ENCODE data around the gene ULBP2.
"Not testable (repeated sequence)": the region's sequence is repeated elsewhere in the genome, so short reads cannot be mapped to it uniquely, and the experiment has no call there.

The ULBP2 gene

GRCh38 chr6:149954328-149954983 is 12.6 kb downstream of the ULBP2 start:
- H4K8ac ChIP-seq (ENCODE audit: low read depth, low read length); H2BK15ac ChIP-seq (ENCODE audit: low read length); H3K9me3 ChIP-seq (replicated peaks in 1 of 2; ENCODE audit: control insufficient read depth in 2 of 2, insufficient read depth in 1 of 2, low read depth in 1 of 2, low read length in 2 of 2); H3K4ac ChIP-seq (ENCODE audit: low read length); H3K4me3 ChIP-seq (ENCODE audit: low read length in 2 of 2); H2AK5ac ChIP-seq (ENCODE audit: low read depth, low read length); H3K4me2 ChIP-seq (ENCODE audit: insufficient read depth, low read length, poor library complexity, severe bottlenecking); H2BK120ac ChIP-seq (ENCODE audit: low read depth, low read length); H3K4me1 ChIP-seq (ENCODE audit: control insufficient read depth in 2 of 2, insufficient read depth in 1 of 2, low read depth in 1 of 2, low read length in 2 of 2); H3K18ac ChIP-seq (ENCODE audit: low read length); H3K79me1 ChIP-seq (ENCODE audit: low read depth, low read length); H3K14ac ChIP-seq (ENCODE audit: low read length); H3K23ac ChIP-seq (ENCODE audit: low read depth, low read length, poor library complexity); H3K27ac ChIP-seq (replicated peaks; ENCODE audit: low read length); H3K36me3 ChIP-seq (replicated peaks in 1 of 2; ENCODE audit: control insufficient read depth in 2 of 2, insufficient read depth in 2 of 2, low read length in 2 of 2); H3K9ac ChIP-seq (ENCODE audit: low read depth, low read length, poor library complexity); H2BK12ac ChIP-seq (ENCODE audit: low read length); H2BK5ac ChIP-seq (ENCODE audit: low read length); H4K91ac ChIP-seq (ENCODE audit: low read depth, low read length, poor library complexity); DNase-seq (ENCODE audit: low spot score); H2AFZ ChIP-seq (ENCODE audit: low read length): not testable (repeated sequence)
- peaks cover 6 to 90% (median 63%) of the 10 kb centered on the region in 3 experiments for H3K27me3 ChIP-seq (ENCODE audit: control insufficient read depth in 3 of 3, insufficient read depth in 3 of 3, low read depth in 1 of 3, low read length in 3 of 3)
- WGBS, 2 donors (ENCODE audit: extremely low coverage in 2 of 2, insufficient read length in 2 of 2, insufficient replicate concordance in 1 of 2), result no CpG with 5 or more reads among the region's 53 CpGs

- H3K4me1 ChIP-seq (ENCODE audit: control insufficient read depth in 2 of 2, insufficient read depth in 1 of 2, low read depth in 1 of 2, low read length in 2 of 2); H2AFZ ChIP-seq (ENCODE audit: low read length); H4K8ac ChIP-seq (ENCODE audit: low read depth, low read length); H4K91ac ChIP-seq (ENCODE audit: low read depth, low read length, poor library complexity); H3K4ac ChIP-seq (ENCODE audit: low read length); H2AK5ac ChIP-seq (ENCODE audit: low read depth, low read length); H3K18ac ChIP-seq (ENCODE audit: low read length); H3K14ac ChIP-seq (ENCODE audit: low read length); DNase-seq (ENCODE audit: low spot score); H3K23ac ChIP-seq (ENCODE audit: low read depth, low read length, poor library complexity); H2BK120ac ChIP-seq (ENCODE audit: low read depth, low read length); H3K79me1 ChIP-seq (ENCODE audit: low read depth, low read length); H3K36me3 ChIP-seq (replicated peaks in 1 of 2; ENCODE audit: control insufficient read depth in 2 of 2, insufficient read depth in 2 of 2, low read length in 2 of 2); H2BK12ac ChIP-seq (ENCODE audit: low read length); H3K27ac ChIP-seq (replicated peaks; ENCODE audit: low read length); H2BK5ac ChIP-seq (ENCODE audit: low read length); H3K4me2 ChIP-seq (ENCODE audit: insufficient read depth, low read length, poor library complexity, severe bottlenecking); H3K4me3 ChIP-seq (ENCODE audit: low read length in 2 of 2); H3K9me3 ChIP-seq (replicated peaks in 1 of 2; ENCODE audit: control insufficient read depth in 2 of 2, insufficient read depth in 1 of 2, low read depth in 1 of 2, low read length in 2 of 2); H2BK15ac ChIP-seq (ENCODE audit: low read length); H3K9ac ChIP-seq (ENCODE audit: low read depth, low read length, poor library complexity): not testable (repeated sequence)
- no CpG with 5 or more reads among the region's 21 CpGs for WGBS, 2 donors (ENCODE audit: extremely low coverage in 2 of 2, insufficient read length in 2 of 2, insufficient replicate concordance in 1 of 2)
- H3K27me3 ChIP-seq (ENCODE audit: control insufficient read depth in 3 of 3, insufficient read depth in 3 of 3, low read depth in 1 of 3, low read length in 3 of 3), result peaks cover 6 to 90% (median 63%) of the 10 kb centered on the region in 3 experiments
Measured at GRCh38 chr6:149954984-149955653, 13.3 kb downstream of the ULBP2 start.

- H2BK12ac ChIP-seq (ENCODE audit: low read length); H3K14ac ChIP-seq (ENCODE audit: low read length); H3K4me1 ChIP-seq (ENCODE audit: control insufficient read depth in 2 of 2, insufficient read depth in 1 of 2, low read depth in 1 of 2, low read length in 2 of 2); H4K8ac ChIP-seq (ENCODE audit: low read depth, low read length); H3K4ac ChIP-seq (ENCODE audit: low read length); H3K23ac ChIP-seq (ENCODE audit: low read depth, low read length, poor library complexity); H3K18ac ChIP-seq (ENCODE audit: low read length); DNase-seq (ENCODE audit: low spot score); H3K4me2 ChIP-seq (ENCODE audit: insufficient read depth, low read length, poor library complexity, severe bottlenecking); H2BK120ac ChIP-seq (ENCODE audit: low read depth, low read length); H3K79me1 ChIP-seq (ENCODE audit: low read depth, low read length); H3K4me3 ChIP-seq (ENCODE audit: low read length in 2 of 2); H3K9me3 ChIP-seq (replicated peaks in 1 of 2; ENCODE audit: control insufficient read depth in 2 of 2, insufficient read depth in 1 of 2, low read depth in 1 of 2, low read length in 2 of 2); H3K9ac ChIP-seq (ENCODE audit: low read depth, low read length, poor library complexity); H2AK5ac ChIP-seq (ENCODE audit: low read depth, low read length); H3K27ac ChIP-seq (replicated peaks; ENCODE audit: low read length); H2BK5ac ChIP-seq (ENCODE audit: low read length); H2AFZ ChIP-seq (ENCODE audit: low read length); H2BK15ac ChIP-seq (ENCODE audit: low read length); H4K91ac ChIP-seq (ENCODE audit: low read depth, low read length, poor library complexity); H3K36me3 ChIP-seq (replicated peaks in 1 of 2; ENCODE audit: control insufficient read depth in 2 of 2, insufficient read depth in 2 of 2, low read length in 2 of 2): not testable (repeated sequence)
- H3K27me3 ChIP-seq (ENCODE audit: control insufficient read depth in 3 of 3, insufficient read depth in 3 of 3, low read depth in 1 of 3, low read length in 3 of 3), result peaks cover 6 to 90% (median 64%) of the 10 kb centered on the region in 3 experiments
- WGBS, 2 donors (ENCODE audit: extremely low coverage in 2 of 2, insufficient read length in 2 of 2, insufficient replicate concordance in 1 of 2), result no CpG with 5 or more reads among the region's 7 CpGs
Measured at GRCh38 chr6:149955654-149956317, 14.0 kb downstream of the ULBP2 start.

DNA sequence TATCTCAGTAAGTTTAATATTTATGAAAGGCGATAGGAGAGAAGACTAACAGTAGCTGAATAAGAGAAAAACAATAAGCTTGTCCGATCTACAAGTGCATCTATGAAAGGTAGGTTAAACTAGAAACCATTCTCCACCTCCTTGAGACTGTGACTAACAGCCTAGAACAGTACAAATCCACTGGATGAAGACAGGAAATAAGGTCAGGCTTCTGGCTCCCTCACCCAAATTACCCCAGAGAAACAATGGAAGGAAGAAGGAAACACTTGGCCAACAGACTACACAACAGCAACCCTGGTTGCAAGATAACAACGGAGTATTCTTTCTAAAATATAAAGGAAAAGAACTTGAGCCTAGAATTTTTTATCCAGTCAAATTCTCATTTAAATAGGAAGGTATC is 16.3 kb downstream of the ULBP2 start:
- DNase-seq (ENCODE audit: low spot score); H2BK15ac ChIP-seq (ENCODE audit: low read length); H4K8ac ChIP-seq (ENCODE audit: low read depth, low read length); H2BK5ac ChIP-seq (ENCODE audit: low read length); H3K79me1 ChIP-seq (ENCODE audit: low read depth, low read length); H3K23ac ChIP-seq (ENCODE audit: low read depth, low read length, poor library complexity); H2AFZ ChIP-seq (ENCODE audit: low read length); H3K14ac ChIP-seq (ENCODE audit: low read length); H3K9ac ChIP-seq (ENCODE audit: low read depth, low read length, poor library complexity); H3K4me1 ChIP-seq (ENCODE audit: control insufficient read depth in 2 of 2, insufficient read depth in 1 of 2, low read depth in 1 of 2, low read length in 2 of 2); H2BK12ac ChIP-seq (ENCODE audit: low read length); H3K4me2 ChIP-seq (ENCODE audit: insufficient read depth, low read length, poor library complexity, severe bottlenecking); H3K36me3 ChIP-seq (replicated peaks in 1 of 2; ENCODE audit: control insufficient read depth in 2 of 2, insufficient read depth in 2 of 2, low read length in 2 of 2); H2BK120ac ChIP-seq (ENCODE audit: low read depth, low read length); H3K9me3 ChIP-seq (replicated peaks in 1 of 2; ENCODE audit: control insufficient read depth in 2 of 2, insufficient read depth in 1 of 2, low read depth in 1 of 2, low read length in 2 of 2); H3K4ac ChIP-seq (ENCODE audit: low read length); H3K18ac ChIP-seq (ENCODE audit: low read length); H4K91ac ChIP-seq (ENCODE audit: low read depth, low read length, poor library complexity); H3K27ac ChIP-seq (replicated peaks; ENCODE audit: low read length); H3K4me3 ChIP-seq (ENCODE audit: low read length in 2 of 2); H2AK5ac ChIP-seq (ENCODE audit: low read depth, low read length): not testable (repeated sequence)
- WGBS, 2 donors (ENCODE audit: extremely low coverage in 2 of 2, insufficient read length in 2 of 2, insufficient replicate concordance in 1 of 2), result no CpG with 5 or more reads among the region's 3 CpGs
- peaks cover 3 to 90% (median 56%) of the 10 kb centered on the region in 3 experiments for H3K27me3 ChIP-seq (ENCODE audit: control insufficient read depth in 3 of 3, insufficient read depth in 3 of 3, low read depth in 1 of 3, low read length in 3 of 3)
